ENCODE results near the gene EXD3.

EXD3 gene

DNA sequence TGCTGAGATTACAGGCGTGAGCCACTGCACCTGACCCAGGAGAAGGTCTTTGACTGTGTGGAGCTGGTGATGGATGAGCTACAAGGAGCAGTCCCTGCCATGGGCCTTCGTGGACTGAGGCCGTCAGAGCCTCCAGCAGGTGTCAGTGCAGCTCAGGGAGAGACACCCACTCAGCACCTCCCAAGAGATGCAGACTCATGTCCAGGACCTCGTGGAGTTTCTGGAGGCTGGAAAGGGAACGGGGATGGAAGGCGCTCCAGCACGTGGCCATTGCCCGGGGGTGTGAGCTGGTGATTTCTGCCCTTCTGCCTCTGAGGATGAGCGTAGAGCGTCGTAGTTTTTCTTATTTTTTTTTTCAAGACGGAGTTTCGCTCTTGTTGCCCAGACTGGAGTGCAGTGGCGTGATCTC lies 136.0 kb downstream of the EXD3 start:
- DNase-seq (ENCODE audit: low read depth) = peak; percentile 77
- TF ChIP-seq, protein P1, sequence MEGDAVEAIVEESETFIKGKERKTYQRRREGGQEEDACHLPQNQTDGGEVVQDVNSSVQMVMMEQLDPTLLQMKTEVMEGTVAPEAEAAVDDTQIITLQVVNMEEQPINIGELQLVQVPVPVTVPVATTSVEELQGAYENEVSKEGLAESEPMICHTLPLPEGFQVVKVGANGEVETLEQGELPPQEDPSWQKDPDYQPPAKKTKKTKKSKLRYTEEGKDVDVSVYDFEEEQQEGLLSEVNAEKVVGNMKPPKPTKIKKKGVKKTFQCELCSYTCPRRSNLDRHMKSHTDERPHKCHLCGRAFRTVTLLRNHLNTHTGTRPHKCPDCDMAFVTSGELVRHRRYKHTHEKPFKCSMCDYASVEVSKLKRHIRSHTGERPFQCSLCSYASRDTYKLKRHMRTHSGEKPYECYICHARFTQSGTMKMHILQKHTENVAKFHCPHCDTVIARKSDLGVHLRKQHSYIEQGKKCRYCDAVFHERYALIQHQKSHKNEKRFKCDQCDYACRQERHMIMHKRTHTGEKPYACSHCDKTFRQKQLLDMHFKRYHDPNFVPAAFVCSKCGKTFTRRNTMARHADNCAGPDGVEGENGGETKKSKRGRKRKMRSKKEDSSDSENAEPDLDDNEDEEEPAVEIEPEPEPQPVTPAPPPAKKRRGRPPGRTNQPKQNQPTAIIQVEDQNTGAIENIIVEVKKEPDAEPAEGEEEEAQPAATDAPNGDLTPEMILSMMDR (IDR thresholded peaks at IDR 0.05; ENCODE audit: low read length, missing control alignments) = peak; percentile 58
- no peak overlapping the region for H3K4me3 ChIP-seq (replicated peaks; ENCODE audit: low read depth, low read length)

DNA sequence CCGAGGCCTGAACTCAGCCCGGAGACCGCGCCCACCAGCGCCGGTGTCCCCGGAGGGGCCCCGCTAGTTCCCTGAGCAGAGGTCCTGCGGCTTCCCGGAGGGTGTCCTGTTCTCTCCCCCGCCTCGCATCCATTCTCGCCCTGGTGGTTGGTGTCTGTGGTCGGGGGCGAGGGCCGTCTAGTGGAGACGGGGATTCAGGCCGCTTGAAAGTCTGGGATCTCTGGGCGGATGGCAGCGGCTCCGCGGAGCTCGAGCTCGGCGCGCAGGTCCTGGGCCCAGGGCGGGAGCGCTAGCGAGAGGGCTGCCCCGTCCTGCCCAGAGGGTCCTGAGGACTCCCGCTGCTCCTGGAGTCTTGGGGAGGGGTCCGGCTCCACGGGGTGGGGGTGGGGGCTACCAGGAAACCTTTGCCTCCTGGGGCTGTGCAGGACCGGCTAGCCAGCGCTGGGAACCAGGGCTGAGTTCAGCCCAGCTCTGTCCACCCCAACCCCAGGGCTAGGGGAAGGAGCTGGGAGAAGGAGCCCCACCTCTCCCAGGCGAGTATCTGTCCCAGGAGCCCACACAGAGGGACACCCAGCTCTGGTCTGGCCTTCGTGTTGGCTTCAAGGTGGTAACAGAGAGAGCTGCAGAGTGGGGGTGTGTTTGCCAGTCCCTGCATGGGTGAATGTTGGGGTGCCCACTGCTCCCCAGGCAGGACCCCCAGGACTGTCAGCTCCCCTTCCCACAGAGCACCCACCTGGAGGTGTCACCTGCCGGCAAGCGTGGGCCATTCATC lies 141.4 kb downstream of the EXD3 start:
- H3K4me3 ChIP-seq (replicated peaks; ENCODE audit: low read depth, low read length) = no peak overlapping the region
- TF ChIP-seq, protein P1 (IDR thresholded peaks at IDR 0.05; ENCODE audit: low read length, missing control alignments) = no peak
- no peak for DNase-seq (ENCODE audit: low read depth)

DNA sequence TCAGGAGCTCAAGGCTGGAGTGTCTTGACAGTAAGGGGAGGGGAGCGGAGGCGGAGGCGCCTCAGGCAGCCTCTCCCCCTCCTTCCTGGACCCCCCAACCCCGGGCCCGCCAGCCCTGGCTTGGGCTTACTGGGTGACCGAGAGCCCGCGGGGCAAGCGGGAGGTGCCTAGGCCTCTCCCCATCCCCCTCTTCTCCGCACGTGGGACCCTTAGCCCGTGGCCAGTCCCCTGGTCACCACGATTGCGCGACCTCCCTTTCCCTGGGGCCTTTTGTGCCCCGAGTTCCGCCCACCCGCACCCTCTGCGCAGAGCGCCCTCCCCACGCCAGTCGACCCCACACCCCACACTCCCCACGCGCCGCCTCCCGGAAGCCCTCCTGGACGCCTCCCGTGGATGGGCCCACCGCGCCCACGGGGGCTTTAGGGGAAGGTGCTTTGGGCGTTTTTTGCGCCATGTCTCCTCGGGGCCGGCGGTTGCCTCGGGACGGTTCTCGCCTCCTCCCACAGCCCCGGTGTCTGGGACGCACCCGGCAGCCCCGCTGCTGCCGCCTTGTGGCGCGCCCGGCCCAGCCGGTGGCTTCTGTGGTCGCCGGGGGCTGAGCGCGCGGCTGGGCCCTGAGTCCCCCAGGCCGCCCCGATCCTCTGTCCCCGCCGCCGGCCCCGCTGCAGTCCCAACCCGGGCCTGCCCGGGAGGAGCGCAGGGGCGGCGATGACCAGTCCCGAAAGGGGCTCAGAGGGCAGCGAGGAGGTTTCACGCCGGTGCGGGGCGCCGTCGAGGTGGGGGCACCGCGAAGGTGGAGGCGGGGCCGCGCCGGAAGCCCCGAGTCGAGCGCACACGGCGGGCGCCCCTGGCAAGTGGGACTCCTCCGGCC lies 142.3 kb downstream of the EXD3 start:
- DNase-seq (ENCODE audit: low read depth) = peak; percentile 37
- no peak overlapping the region for H3K4me3 ChIP-seq (replicated peaks; ENCODE audit: low read depth, low read length)
- TF ChIP-seq, protein P1 (IDR thresholded peaks at IDR 0.05; ENCODE audit: low read length, missing control alignments) = peak; percentile 24

DNA sequence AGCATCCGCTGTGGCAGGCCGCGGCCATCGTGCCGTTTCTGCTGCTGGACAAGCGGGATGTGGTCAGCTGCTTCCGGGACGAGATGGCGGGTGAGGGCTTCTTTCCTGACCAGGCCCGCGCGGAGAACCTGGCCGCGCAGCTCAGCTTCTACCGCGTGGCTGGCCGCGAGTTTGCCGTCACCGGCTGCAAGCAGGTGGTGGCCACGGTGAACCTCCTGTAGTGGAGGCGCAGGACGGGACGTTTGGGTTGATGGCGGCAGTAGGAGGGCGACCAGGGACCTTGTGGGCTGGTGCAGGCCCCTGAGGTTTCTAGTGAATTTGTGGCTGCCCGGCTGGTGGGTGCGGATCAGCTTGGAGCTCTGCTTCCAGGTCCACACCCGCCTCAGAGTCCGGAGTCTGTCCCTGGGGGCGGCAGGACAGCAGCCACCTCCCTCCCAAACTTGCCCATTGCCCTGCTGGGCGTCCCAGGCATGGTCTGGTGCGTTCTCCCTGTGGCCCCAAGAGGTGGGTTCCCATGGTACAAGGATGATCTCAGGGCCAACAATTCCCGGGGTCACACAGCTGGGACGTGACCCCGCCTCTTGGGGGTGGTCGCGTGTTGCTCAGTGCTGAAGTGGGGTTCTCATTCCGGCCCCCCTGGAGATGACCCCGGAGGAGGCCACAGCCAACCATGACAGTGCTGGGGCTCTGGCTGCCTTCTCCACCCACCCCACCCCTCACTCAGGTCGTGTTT lies 143.1 kb downstream of the EXD3 start:
- TF ChIP-seq, protein P1 (IDR thresholded peaks at IDR 0.05; ENCODE audit: low read length, missing control alignments) = no peak
- no peak for DNase-seq (ENCODE audit: low read depth)
- no peak overlapping the region for H3K4me3 ChIP-seq (replicated peaks; ENCODE audit: low read depth, low read length)

DNA sequence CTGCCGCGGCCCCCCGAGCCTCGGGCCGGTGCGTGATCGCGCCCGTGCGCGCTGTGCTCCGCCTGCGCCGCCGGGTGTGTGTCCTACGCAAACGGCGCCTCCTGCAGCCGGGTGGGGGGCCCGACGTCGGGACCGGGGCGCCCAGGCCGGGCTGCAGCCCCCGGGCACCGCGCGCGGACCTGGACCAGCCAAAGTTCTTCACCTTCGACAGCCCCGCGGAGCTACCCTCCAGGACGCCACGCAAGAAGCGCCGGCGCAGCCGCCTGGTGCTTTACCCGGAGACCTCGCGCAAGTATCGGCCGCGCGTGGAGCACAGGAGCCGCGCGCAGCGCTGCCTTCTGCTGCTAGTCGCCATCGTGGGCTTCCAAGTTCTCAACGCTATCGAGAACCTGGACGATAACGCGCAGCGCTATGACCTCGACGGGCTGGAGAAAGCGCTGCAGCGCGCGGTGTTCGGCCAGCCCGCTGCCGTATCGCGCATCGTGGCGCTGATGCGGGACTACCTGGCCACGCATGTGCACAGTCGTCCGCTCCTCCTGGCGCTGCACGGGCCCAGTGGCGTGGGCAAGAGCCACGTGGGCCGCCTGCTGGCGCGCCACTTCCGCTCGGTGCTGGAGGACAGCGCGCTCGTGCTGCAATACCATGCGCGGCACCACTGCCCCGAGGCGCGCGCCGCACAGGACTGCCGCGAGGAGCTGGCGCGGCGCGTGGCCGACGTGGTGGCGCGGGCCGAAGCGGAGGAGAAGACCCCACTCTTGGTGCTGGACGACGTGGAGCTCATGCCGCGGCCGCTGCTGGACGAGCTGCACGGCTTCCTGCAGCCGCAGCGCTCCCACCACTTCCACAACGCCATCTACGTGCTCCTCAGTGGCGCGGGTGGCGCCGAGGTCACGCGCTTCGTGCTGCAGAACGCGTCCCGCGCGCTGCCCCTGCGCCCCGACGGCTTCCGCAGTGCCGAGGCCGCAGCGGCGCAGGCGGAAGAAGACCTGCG lies 143.9 kb downstream of the EXD3 start:
- TF ChIP-seq, protein P1 (IDR thresholded peaks at IDR 0.05; ENCODE audit: low read length, missing control alignments) = no peak
- DNase-seq (ENCODE audit: low read depth) = no peak
- H3K4me3 ChIP-seq (replicated peaks; ENCODE audit: low read depth, low read length) = peak overlapping the region; percentile 72

Measured in fibroblast of pulmonary artery (primary cell).